Naive B cell (primary cell): ENCODE results near the gene ZNF778. TPM values are rescaled to one million over a fixed set of nuclear protein-coding genes. Genes with fewer than 3 reads are reported as not detected.
A peak's percentile ranks its signal among the peaks of the same experiment; 100 is the strongest.
"Not testable (repeated sequence)": the region's sequence is repeated elsewhere in the genome, so short reads cannot be mapped to it uniquely, and the experiment has no call there.

Source experiments
- ATAC-seq, 2 donors: fragments of 150-1000 bp; cut with Tn5 transposase; 2 replicates each; pipeline ENCODE4 v1.10.0; 2021; ENCODE audit warnings: low read depth in 2 of 2, mild to moderate bottlenecking in 2 of 2, moderate library complexity in 2 of 2
- DNase-seq: peaks from one replicate; pipeline ENCODE4 v3.0.0; 2022
- H3K27ac Mint-ChIP-seq, 6 donors: one replicate each; pipeline ENCODE4 v1.8.0; 2020 to 2022; ENCODE audit warnings: mild to moderate bottlenecking in 6 of 6, mixed read lengths in 6 of 6, moderate library complexity in 5 of 6, inconsistent platforms in 2 of 6
- H3K27me3 Mint-ChIP-seq, 3 donors: one replicate each; pipeline ENCODE4 v1.8.0; 2021 to 2022; ENCODE audit warnings: mixed read lengths in 3 of 3, mild to moderate bottlenecking in 1 of 3
- H3K36me3 Mint-ChIP-seq, 2 donors: one replicate each; pipeline ENCODE4 v1.8.0; 2020 to 2022; ENCODE audit warnings: mixed read lengths in 2 of 2, inconsistent platforms in 1 of 2, mild to moderate bottlenecking in 1 of 2
- H3K4me1 Mint-ChIP-seq, 3 donors: one replicate each; pipeline ENCODE4 v1.8.0; 2020 to 2022; ENCODE audit warnings: mixed read lengths in 3 of 3, inconsistent platforms in 1 of 3, mild to moderate bottlenecking in 1 of 3, moderate library complexity in 1 of 3
- H3K4me3 Mint-ChIP-seq, 8 donors: one replicate each; pipeline ENCODE4 v1.8.0; 2020 to 2022; ENCODE audit warnings: mild to moderate bottlenecking in 8 of 8, mixed read lengths in 8 of 8, moderate library complexity in 8 of 8, inconsistent platforms in 2 of 8
- H3K9me3 Mint-ChIP-seq, 7 donors: one replicate each; pipeline ENCODE4 v1.8.0; 2020 to 2022; ENCODE audit warnings: mixed read lengths in 7 of 7, mild to moderate bottlenecking in 5 of 7, inconsistent platforms in 2 of 7, moderate library complexity in 1 of 7
- polyA plus RNA-seq, 6 donors: library from polyadenylated mRNA; unstranded; fragments of 300-500 nt; fragmentation: Illumina TruSeq; gene quantifications; one replicate each; pipeline ENCODE4 v1.2.3, GENCODE V29; 2021; ENCODE audit warnings: low read depth in 6 of 6

The ZNF778 gene
- polyA plus RNA-seq, 6 donors from 2014 or later, result 1.5 to 7.1 (median 4.2) TPM

DNA sequence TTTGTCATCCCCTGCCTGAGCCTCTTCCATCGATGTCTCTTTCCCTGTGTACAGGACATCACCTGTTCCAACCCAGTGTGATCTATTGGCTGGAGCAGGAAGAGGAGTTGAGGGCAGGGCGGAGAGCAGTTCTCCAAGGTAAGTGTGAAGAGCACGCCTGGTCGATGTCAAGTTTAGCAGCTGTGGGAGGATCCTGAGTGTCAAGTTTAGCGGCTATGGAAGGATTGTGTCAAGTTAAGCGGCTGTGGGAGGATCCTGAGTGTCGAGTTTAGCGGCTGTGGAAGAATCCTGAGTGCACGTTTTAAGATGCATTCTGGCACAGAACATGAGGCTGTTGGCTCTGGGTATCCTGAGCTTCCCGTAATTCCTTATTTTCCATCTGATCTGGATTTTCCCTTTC, 7.2 kb downstream of the ZNF778 start:
- Mint-ChIP-seq H3K9me3 (peaks cover 0 to 24% (median 5%) of the 10 kb centered on the region in 7 donors), H3K27ac (peak overlapping the region in 1 of 6 donors; percentile 89), H3K27me3 (no peaks in the 10 kb centered on the region), H3K4me1 (peaks cover 4 to 11% (median 5%) of the 10 kb centered on the region in 3 donors), H3K4me3 (peak overlapping the region in 2 of 8 donors; percentile 22 to 64), H3K36me3 (peaks cover 29 to 53% of the 10 kb centered on the region in 2 donors)
- ATAC-seq, result no peak
- no peak for DNase-seq

DNA sequence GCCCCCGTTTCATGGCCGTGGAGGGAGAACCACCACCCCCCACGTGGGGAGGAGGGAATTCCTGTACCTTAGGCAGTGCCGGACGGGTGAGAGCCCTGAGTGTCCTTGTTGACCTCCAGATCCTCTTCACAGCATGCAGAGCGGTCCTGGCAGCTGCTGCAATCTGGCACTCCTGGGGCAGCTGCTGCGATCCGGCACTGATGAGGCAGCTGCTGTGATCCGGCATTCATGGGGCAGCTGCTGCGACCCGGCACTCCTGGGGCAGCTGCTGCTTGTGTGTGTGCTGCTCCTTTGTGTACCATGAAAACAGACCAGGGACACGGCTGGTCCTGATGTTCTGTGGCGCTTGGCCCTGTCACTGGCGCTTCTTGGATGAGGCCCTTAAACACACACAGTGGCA, 12.8 kb downstream of the ZNF778 start:
- peaks cover 33 to 51% of the 10 kb centered on the region in 2 donors for H3K36me3 Mint-ChIP-seq
- no peaks in the 10 kb centered on the region for H3K27me3 Mint-ChIP-seq
- no peak overlapping the region for H3K4me3 Mint-ChIP-seq
- peaks cover 0 to 24% (median 5%) of the 10 kb centered on the region in 7 donors for H3K9me3 Mint-ChIP-seq
- H3K27ac Mint-ChIP-seq, result no peak overlapping the region
- ATAC-seq (no peak), DNase-seq (no peak)
- peaks cover 0 to 8% (median 3%) of the 10 kb centered on the region in 3 donors for H3K4me1 Mint-ChIP-seq

DNA sequence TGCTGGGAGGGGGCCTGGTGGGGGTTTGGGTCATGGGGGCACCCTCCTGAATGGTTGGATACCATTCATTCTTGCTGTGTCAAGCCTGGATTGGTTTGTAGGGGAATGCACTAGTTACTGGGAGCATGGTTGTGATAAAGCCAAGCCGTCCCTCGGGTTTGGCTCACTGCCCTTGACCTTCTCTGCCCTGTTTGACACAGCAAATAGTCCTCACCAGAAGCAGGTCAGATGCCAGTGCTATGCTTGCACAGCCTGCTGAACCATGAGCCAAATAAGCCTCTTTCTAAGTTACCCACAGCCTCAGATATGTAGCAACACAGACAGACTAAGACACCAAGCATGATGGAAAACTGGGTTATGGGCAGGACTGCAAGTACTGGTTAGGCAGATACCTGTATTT, 14.6 kb downstream of the ZNF778 start:
- peaks cover 0 to 8% (median 0%) of the 10 kb centered on the region in 3 donors for H3K4me1 Mint-ChIP-seq
- H3K36me3 Mint-ChIP-seq, result peaks cover 21 to 38% of the 10 kb centered on the region in 2 donors
- no peak overlapping the region for H3K4me3 Mint-ChIP-seq
- peaks cover 0 to 17% (median 5%) of the 10 kb centered on the region in 7 donors for H3K9me3 Mint-ChIP-seq
- no peaks in the 10 kb centered on the region for H3K27me3 Mint-ChIP-seq
- ATAC-seq (no peak), DNase-seq (no peak)
- peak overlapping the region in 1 of 6 donors; percentile 51 for H3K27ac Mint-ChIP-seq

DNA sequence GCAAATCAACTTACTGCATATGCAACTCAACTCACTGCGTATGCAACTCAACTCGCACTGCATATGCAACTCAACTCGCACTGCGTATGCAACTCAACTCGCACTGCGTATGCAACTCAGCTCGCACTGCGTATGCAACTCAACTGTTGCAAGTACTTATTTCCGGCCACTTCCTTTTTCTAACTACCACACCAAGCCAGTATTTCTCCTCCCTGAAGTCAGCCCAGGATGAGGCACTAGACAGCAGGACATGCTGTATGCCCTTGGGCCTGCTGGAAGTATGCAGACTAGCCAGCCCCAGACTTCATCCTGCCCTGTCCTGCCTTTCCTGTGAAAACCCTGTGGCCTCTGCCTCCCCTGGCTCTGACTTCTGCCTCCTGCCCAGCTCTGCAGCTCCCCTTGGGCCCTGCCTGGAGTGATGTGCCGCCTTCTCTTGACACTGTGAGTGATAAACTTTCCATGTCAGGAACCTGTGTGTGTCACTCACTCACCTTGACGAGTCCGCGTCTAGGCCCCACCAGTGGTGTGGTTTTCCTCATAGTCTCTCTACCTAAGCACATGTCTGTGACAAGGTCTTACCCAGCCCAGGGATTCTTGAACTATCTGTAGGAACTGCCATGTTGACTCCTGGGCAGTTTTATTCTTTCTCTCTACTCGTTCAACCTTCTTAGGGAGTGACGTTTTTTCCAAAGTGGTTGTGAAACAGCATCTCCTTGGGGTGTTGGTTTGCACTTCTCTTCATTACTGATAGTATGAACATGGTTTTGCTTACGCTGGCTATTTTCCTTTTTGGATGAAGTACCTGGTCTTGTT, 16.4 kb downstream of the ZNF778 start:
- Mint-ChIP-seq H3K27ac (peak overlapping the region in 1 of 6 donors; percentile 79), H3K4me3 (no peak overlapping the region), H3K36me3 (peaks cover 13 to 21% of the 10 kb centered on the region in 2 donors), H3K9me3 (peaks cover 0 to under 1% (median 0%) of the 10 kb centered on the region in 7 donors), H3K27me3 (no peaks in the 10 kb centered on the region), H3K4me1 (peaks cover 0 to 8% (median 0%) of the 10 kb centered on the region in 3 donors)
- ATAC-seq, result no peak
- DNase-seq, result no peak

DNA sequence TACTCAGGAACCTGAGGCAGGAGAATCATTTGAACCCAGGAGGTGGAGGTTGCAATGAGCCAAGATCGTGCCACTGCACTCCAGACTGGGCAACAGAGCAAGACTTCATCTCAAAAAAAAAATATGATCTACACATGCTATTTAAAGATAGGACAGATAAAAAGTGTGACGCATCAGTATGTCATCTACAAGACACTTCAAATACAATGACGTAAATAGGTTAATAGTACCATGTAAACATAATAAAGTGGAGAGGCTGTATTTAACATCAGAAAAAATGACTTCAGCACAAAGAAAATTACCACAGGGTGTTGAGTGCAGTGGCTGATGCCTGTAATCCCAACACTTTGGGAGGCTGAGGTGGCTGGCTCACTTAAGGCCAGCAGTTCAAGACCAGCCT, 20.2 kb downstream of the ZNF778 start:
- DNase-seq (no peak), ATAC-seq (no peak)
- Mint-ChIP-seq H3K36me3 (peaks cover 9 to 12% of the 10 kb centered on the region in 2 donors), H3K9me3 (no peaks in the 10 kb centered on the region), H3K4me3 (peak overlapping the region in 2 of 8 donors; percentile 20 to 43), H3K4me1 (peaks cover 8 to 18% (median 14%) of the 10 kb centered on the region in 3 donors), H3K27ac (no peak overlapping the region), H3K27me3 (no peaks in the 10 kb centered on the region)

DNA sequence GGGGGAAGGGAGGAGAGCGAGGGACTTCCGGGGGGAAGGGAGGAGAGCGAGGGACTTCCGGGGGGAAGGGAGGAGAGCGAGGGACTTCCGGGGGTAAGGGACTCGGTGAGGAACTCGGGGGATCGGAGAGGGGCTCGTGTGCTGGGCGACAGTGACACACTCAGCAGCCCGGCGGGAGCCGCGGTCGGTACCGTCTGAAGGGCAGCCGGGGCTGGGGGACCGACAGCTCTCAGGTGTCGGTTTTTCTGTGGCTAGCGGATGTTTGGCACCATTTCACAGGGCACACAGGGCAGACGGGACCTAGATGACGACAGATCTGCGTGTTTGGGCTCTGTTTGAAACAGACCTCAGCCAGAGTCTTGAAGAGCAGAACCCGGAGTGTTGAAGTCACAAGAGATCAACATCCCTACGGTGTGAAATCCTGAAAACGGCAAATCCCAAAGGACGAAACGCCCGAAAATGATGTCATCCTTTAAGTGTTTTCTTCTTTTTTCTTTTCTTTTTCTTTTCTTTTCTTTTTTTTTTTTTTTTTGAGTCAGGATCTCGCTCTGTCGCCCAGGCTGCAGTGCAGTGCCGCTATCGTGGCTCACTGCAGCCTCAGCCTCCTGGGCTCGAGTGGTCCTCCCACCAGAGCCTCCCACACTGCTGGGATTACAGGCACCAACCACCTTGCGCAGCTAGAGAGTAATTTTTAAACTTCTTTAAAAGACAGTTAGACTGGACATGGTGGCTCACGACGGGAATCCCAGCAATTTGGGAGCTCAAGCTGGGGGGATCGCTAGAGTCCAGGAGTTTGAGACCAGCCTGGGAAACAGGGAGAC, 23.9 kb downstream of the ZNF778 start:
- no peaks in the 10 kb centered on the region for H3K36me3 Mint-ChIP-seq
- peak; percentile 81 to 84 for ATAC-seq
- H3K4me1 Mint-ChIP-seq, result peaks cover 7 to 26% (median 20%) of the 10 kb centered on the region in 3 donors
- H3K27me3 Mint-ChIP-seq, result no peaks in the 10 kb centered on the region
- DNase-seq, result peak; percentile 85
- H3K4me3 Mint-ChIP-seq, result peak overlapping the region; percentile 79 to 98 (median 97)
- H3K9me3 Mint-ChIP-seq, result no peaks in the 10 kb centered on the region
- H3K27ac Mint-ChIP-seq, result peak overlapping the region; percentile 95 to 99 (median 99)

DNA sequence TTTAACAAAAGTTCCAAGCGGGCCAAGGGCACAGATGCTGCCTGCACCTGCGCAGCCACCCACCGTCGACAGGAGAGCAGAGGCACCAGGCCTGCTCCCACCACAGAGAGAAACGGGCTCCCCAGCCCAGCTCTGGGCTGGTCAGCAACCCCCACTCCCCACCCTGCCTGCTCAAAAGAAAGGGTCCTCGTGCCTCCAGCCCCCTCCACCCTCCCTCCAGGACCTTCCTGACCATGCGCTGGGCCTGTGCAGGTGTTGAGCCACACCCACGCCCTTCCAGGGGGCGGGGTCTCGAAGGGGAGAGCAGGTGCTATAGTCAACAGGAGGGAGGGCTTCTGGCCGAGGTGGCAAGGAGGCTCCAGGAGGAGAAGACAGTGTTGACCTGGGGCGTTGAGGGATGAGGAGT, 25.3 kb downstream of the ZNF778 start:
- ATAC-seq, result no peak
- H3K27me3 Mint-ChIP-seq, result no peaks in the 10 kb centered on the region
- no peaks in the 10 kb centered on the region for H3K9me3 Mint-ChIP-seq
- H3K36me3 Mint-ChIP-seq, result no peaks in the 10 kb centered on the region
- DNase-seq, result no peak
- peak overlapping the region in 5 of 6 donors; percentile 44 to 78 (median 60) for H3K27ac Mint-ChIP-seq
- H3K4me3 Mint-ChIP-seq, result peak overlapping the region in 3 of 8 donors; percentile 15 to 69 (median 66)
- peaks cover 8 to 28% (median 20%) of the 10 kb centered on the region in 3 donors for H3K4me1 Mint-ChIP-seq

DNA sequence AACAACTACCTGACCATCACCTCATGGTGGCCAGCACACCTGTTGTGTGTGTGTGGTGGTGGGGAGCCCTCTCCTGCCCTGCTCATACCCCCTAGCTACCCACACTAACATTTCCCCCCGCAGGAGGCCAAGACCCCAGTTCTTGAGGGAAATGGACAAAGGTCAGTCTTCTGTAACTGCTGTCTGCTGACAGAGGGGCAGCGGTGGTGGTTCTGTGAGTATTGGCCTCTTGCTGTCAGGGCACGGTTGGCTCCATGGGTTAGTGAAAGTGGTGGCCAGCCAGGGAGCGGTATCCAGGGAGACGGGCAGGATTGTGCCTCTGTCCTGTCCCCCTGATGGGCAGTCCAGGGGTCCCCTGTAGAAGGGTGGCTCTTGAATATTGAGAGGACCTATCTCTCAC, 26.2 kb downstream of the ZNF778 start:
- H3K4me3 Mint-ChIP-seq, result peak overlapping the region in 4 of 8 donors; percentile 15 to 66 (median 28)
- H3K27ac Mint-ChIP-seq, result peak overlapping the region in 3 of 6 donors; percentile 49 to 67 (median 63)

DNA sequence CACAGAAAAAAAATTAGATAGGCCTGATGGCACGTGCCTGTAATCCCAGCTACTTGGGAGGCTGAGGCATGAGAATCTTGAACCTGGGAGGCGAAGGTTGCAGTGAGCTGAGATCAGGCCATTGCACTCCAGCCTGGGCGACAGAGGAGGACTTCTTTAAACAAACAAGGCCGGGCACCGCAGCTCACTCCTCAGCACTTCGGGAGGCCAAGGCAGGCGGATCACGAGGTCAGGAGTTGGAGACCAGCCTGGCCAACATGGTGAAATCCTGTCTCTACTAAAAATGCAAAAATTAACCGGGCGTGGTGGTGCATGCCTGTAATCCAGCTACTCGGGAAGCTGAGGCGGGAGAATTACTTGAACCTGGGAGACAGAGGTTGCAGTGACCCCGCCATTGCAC, 26.8 kb downstream of the ZNF778 start:
- Mint-ChIP-seq H3K27ac (peak overlapping the region in 2 of 6 donors; percentile 32 to 63), H3K4me3 (peak overlapping the region in 2 of 8 donors; percentile 21 to 53), H3K4me1 (peaks cover 8 to 28% (median 20%) of the 10 kb centered on the region in 3 donors)
- ATAC-seq, H3K9me3 Mint-ChIP-seq, H3K36me3 Mint-ChIP-seq, H3K27me3 Mint-ChIP-seq, DNase-seq: not testable (repeated sequence)

More for the DNA sequence above, 26.2 kb downstream of the ZNF778 start:
- H3K27me3 Mint-ChIP-seq, result no peaks in the 10 kb centered on the region
- no peaks in the 10 kb centered on the region for H3K36me3 Mint-ChIP-seq
- no peaks in the 10 kb centered on the region for H3K9me3 Mint-ChIP-seq
- no peak for ATAC-seq
- H3K4me1 Mint-ChIP-seq, result peaks cover 8 to 28% (median 20%) of the 10 kb centered on the region in 3 donors
- no peak for DNase-seq

DNA sequence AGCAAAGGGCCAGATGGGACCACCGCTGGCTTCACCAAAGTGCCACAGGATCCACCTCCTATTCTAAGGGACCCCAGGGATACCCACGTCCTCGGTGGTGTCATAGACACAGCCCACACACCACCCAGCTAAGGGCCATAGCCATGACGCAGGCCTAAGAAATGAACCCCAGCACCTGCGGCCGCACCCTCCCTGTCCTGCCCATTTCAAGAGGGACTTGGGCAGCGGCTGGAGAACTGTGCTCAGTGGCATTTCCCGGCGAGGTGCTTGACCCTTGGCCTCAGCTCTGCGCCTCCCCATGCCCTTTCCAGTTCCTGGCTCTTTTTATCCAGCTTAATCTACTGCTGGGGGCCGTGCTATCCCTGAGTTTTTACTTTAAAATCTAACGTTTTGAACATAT, 27.3 kb downstream of the ZNF778 start:
- DNase-seq (no peak), ATAC-seq (no peak)
- H3K9me3 Mint-ChIP-seq, result peaks cover 0 to 4% (median 1%) of the 10 kb centered on the region in 7 donors
- peak overlapping the region in 1 of 8 donors; percentile 51 for H3K4me3 Mint-ChIP-seq
- no peak overlapping the region for H3K27ac Mint-ChIP-seq
- peaks cover 0 to 2% (median 2%) of the 10 kb centered on the region in 3 donors for H3K27me3 Mint-ChIP-seq
- peaks cover 8 to 28% (median 20%) of the 10 kb centered on the region in 3 donors for H3K4me1 Mint-ChIP-seq
- peaks cover 0 to 3% of the 10 kb centered on the region in 2 donors for H3K36me3 Mint-ChIP-seq

DNA sequence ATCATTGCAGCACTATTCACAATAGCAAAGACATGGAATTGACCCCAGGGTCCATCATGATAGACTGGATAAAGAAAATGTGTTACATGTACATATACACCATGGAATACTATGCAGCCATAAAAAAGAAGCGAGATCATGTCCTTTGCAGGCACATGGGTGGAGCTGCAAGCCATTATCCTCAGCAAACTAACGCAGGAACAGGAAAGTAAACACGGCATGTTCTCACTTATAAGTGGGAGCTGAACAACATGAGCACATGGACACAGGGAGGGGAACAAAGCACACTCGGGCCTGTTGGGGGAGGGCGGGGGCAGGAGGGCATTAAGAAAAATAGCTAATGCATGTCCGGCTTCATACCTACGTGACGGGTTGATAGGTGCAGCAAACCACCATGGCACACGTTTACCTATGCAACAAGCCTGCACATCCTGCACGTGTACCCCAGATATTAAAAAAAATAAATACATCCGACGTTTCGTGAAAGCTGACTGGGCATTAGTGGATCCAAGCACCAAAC, 28.9 kb downstream of the ZNF778 start:
- H3K4me3 Mint-ChIP-seq, result peak overlapping the region; percentile 9 to 77 (median 68)
- H3K27ac Mint-ChIP-seq, result peak overlapping the region in 4 of 6 donors; percentile 3 to 87 (median 55)

DNA sequence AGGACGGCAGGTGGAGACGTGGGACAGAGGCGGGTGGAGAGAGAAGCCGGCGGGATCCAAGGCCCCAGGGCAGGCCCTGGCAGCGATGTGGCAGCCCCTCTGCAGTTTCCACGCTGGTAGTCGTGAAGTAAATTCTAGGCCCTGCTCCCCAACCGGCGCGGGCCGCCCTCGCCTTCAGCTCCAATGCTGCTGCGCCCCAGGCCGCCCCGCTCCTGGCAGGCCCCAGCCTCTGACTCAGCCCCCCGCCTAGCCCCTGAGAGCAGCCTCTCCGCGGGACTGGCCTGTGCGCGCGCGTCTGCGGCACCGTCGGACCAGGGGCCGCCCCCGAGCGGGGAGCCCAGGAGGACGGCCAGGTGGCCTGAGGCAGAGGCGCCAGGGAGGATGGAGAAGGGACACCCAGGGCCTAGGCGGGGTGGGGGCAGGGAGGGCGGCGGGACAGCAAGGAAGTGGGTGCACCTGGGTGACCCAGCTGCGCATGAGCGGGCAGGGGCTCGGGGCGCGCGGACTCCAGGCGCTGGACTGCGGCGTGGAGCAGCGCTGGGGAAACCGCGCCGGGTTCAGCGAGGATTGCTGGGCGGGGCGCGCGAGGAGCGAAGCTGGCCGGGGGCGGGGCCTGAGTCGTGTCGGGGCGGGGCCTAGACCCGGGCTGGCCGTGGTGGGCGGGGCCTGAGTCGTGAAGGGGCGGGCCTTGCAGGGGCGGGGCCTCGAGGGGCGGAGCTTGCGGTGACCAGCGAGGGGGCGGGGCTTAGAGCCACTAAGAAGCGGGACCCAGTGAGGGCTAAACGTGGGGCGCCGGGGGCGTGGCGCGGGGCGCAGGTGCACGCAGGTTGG, 29.6 kb downstream of the ZNF778 start:
- H3K4me1 Mint-ChIP-seq, result peaks cover 9 to 16% (median 10%) of the 10 kb centered on the region in 3 donors
- peaks cover 7 to 20% (median 9%) of the 10 kb centered on the region in 7 donors for H3K9me3 Mint-ChIP-seq
- H3K4me3 Mint-ChIP-seq, result peak overlapping the region; percentile 65 to 86 (median 75)
- H3K27me3 Mint-ChIP-seq, result peaks cover 0 to 19% (median 14%) of the 10 kb centered on the region in 3 donors
- H3K36me3 Mint-ChIP-seq, result peaks cover 0 to 12% of the 10 kb centered on the region in 2 donors
- peak; percentile 80 to 83 for ATAC-seq
- peak; percentile 86 for DNase-seq
- H3K27ac Mint-ChIP-seq, result peak overlapping the region in 3 of 6 donors; percentile 3 to 76 (median 34)

More for the DNA sequence above, 28.9 kb downstream of the ZNF778 start:
- Mint-ChIP-seq H3K36me3 (peaks cover 0 to 12% of the 10 kb centered on the region in 2 donors), H3K27me3 (peaks cover 0 to 12% (median 9%) of the 10 kb centered on the region in 3 donors), H3K9me3 (peaks cover 7 to 15% (median 9%) of the 10 kb centered on the region in 7 donors), H3K4me1 (peaks cover 12 to 14% (median 13%) of the 10 kb centered on the region in 3 donors)
- ATAC-seq, result no peak
- DNase-seq, result no peak
